HepG2 (cell line): ENCODE results near the gene RLN3. TPM values are rescaled to one million over a fixed set of nuclear protein-coding genes. Genes with fewer than 3 reads are reported as not detected.
A peak's percentile ranks its signal among the peaks of the same experiment; 100 is the strongest.

ENCODE experiments used
- CREB3 ChIP-seq: sonication (generic); formaldehyde crosslinking; IDR thresholded peaks from 2 replicates; pipeline ENCODE4 v1.5.0; 2020; ENCODE audit warnings: missing genetic modification reagents
- GATAD2A ChIP-seq: IDR thresholded peaks from 2 replicates; pipeline ENCODE4 v1.6.1; 2016
- GTF2F1 ChIP-seq: fragments of 150-350 bp; IDR thresholded peaks from 2 replicates; pipeline ENCODE4 v1.6.1; 2014; ENCODE audit warnings: low read length
- HES4 ChIP-seq: sonication (generic); formaldehyde crosslinking; IDR thresholded peaks from 2 replicates; pipeline ENCODE4 v1.9.0; 2021; ENCODE audit warnings: mild to moderate bottlenecking, missing genetic modification reagents, borderline replicate concordance
- KDM5B ChIP-seq: sonication (generic); formaldehyde crosslinking; IDR thresholded peaks from 2 replicates; pipeline ENCODE4 v1.4.0; 2020; ENCODE audit warnings: missing genetic modification reagents, mild to moderate bottlenecking, borderline replicate concordance
- MTERF4 ChIP-seq: sonication (generic); formaldehyde crosslinking; IDR thresholded peaks from 2 replicates; pipeline ENCODE4 v1.8.0; 2023; ENCODE audit warnings: mild to moderate bottlenecking, missing genetic modification reagents
- NFAT5 ChIP-seq: sonication (generic); formaldehyde crosslinking; IDR thresholded peaks from 2 replicates; pipeline ENCODE4 v1.4.0; 2020; ENCODE audit warnings: missing genetic modification reagents
- NKX3-1 ChIP-seq: sonication (generic); formaldehyde crosslinking; IDR thresholded peaks from 2 replicates; pipeline ENCODE4 v1.5.0; 2020; ENCODE audit warnings: missing genetic modification reagents
- SMARCC2 ChIP-seq: fragments of 450-650 bp; IDR thresholded peaks from 2 replicates; pipeline ENCODE4 v1.6.1; 2017; ENCODE audit warnings: antibody characterized with exemption, mild to moderate bottlenecking
- TEAD2 ChIP-seq: sonication (generic); formaldehyde crosslinking; IDR thresholded peaks from 2 replicates; pipeline ENCODE4 v1.9.0; 2021; ENCODE audit warnings: missing genetic modification reagents
- TERF1 ChIP-seq: sonication (generic); formaldehyde crosslinking; IDR thresholded peaks from 2 replicates; pipeline ENCODE4 v1.8.0; 2022; ENCODE audit warnings: mild to moderate bottlenecking, missing genetic modification reagents, moderate library complexity
- TFDP1 ChIP-seq: IDR thresholded peaks from 2 replicates; pipeline ENCODE4 v1.6.1; 2016; ENCODE audit warnings: missing compliant biosample characterization, missing genetic modification reagents, borderline replicate concordance
- TFE3 ChIP-seq: IDR thresholded peaks from 2 replicates; pipeline ENCODE4 v1.6.1; 2016
- ZBTB21 ChIP-seq: sonication (generic); formaldehyde crosslinking; IDR thresholded peaks from 2 replicates; pipeline ENCODE4 v1.4.0; 2020; ENCODE audit warnings: missing genetic modification reagents
- ZNF329 ChIP-seq: sonication (generic); formaldehyde crosslinking; IDR thresholded peaks from 2 replicates; pipeline ENCODE4 v1.9.0; 2021; ENCODE audit warnings: low read depth, mild to moderate bottlenecking, missing genetic modification reagents
- ZNF383 ChIP-seq: sonication (generic); formaldehyde crosslinking; IDR thresholded peaks from 2 replicates; pipeline ENCODE4 v1.4.0; 2020; ENCODE audit warnings: missing genetic modification reagents, mild to moderate bottlenecking, borderline replicate concordance
- polyA plus RNA-seq, 8 experiments: library from polyadenylated mRNA; depleted of rRNA in 3 of 8; stranded (reverse) in 7 of 8; unstranded in 1 of 8; fragments of >200 nt; fragmentation: Illumina TruSeq in 4 of 8; extraction: Trizol in 4 of 8; gene quantifications; 2 replicates each; pipeline versions ENCODE4 v1.2.1 to v1.2.3, GENCODE V29; 2011 to 2016; ENCODE audit warnings: low read depth in 4 of 8, missing spikeins in 1 of 8, mixed read lengths in 1 of 8; ENCODE audit not compliant: insufficient read depth in 1 of 8
- total RNA-seq, 5 experiments: library from RNA; depleted of rRNA; stranded (reverse); fragments of >200 nt; fragmentation: Illumina TruSeq; extraction: Trizol; gene quantifications; 2 replicates each; pipeline ENCODE4 v1.2.3, GENCODE V29; 2016; ENCODE audit warnings: low read depth in 1 of 5

The RLN3 gene
- total and polyA plus RNA-seq, 2 of the 13 experiments (the other 11 are each of a cell fraction or from before 2014, with no cell fraction given) = not detected

GRCh38 chr19:14031719-14032480 lies 4.0 kb downstream of the RLN3 start, which contains the start of gene IL27RA (continued):
- TF ChIP-seq TERF1 (CRISPR knock-in tag) (peak; percentile 90; the same call in 1 of the 2 replicates), HES4 (CRISPR knock-in tag) (peak; percentile 72), TFDP1 (CRISPR knock-in tag) (peak; percentile 48; the same call in 1 of the 2 replicates), NKX3-1 (CRISPR knock-in tag) (no peak), CREB3 (CRISPR knock-in tag) (0 out of 2 replicates have a peak, but pooled peaks have one; percentile 87), GATAD2A (CRISPR knock-in tag) (peak; percentile 51; the same call in 1 of the 2 replicates), NFAT5 (CRISPR knock-in tag) (0 out of 2 replicates have a peak, but pooled peaks have one; percentile 51), TFE3 (CRISPR knock-in tag) (0 out of 2 replicates have a peak, but pooled peaks have one; percentile 30), KDM5B (CRISPR knock-in tag) (peak; percentile 79; the same call in 1 of the 2 replicates), ZBTB21 (CRISPR knock-in tag) (no peak), ZNF329 (CRISPR knock-in tag) (0 out of 2 replicates have a peak, but pooled peaks have one; percentile 50), MTERF4 (no peak), ZNF383 (no peak), SMARCC2 (no peak), GTF2F1 (no peak), TEAD2 (0 out of 2 replicates have a peak, but pooled peaks have one; percentile 5)
